SK-N-SH (cell line): ENCODE measurements around the gene ITFG1. TPM values are rescaled to one million over a fixed set of nuclear protein-coding genes. Genes with fewer than 3 reads are reported as not detected.
"Not testable (repeated sequence)": the region's sequence is repeated elsewhere in the genome, so short reads cannot be mapped to it uniquely, and the experiment has no call there.

Source experiments
- CTCF ChIA-PET: fragments of 300-600, 350-600 bp; formaldehyde crosslinking; extraction: SDS; loops from one replicate; lab custom pipeline; 2021; lab: Yijun Ruan, JAX
- POLR2A ChIA-PET: fragments of 350-600 bp; sonication (Branson Sonifier 250); formaldehyde crosslinking; extraction: SDS; loops from one replicate; lab custom pipeline; 2020; ENCODE audit warnings: antibody characterized with exemption, inconsistent platforms; lab: Yijun Ruan, JAX
- DNase-seq: peaks from one replicate; pipeline ENCODE4 v3.0.0; 2012
- H2AFZ ChIP-seq: fragments of 200-600 bp; sonication (generic); 2 replicates; pipeline ENCODE4 v1.8.1; 2016; ENCODE audit warnings: antibody characterized with exemption, mild to moderate bottlenecking, low read depth
- H3F3A ChIP-seq: fragments of 200-600 bp; sonication (generic); replicated peaks from 2 replicates; pipeline ENCODE3; 2016; ENCODE audit warnings: antibody characterized with exemption, mild to moderate bottlenecking; ENCODE audit not compliant: insufficient read depth
- H3K27ac ChIP-seq, 2 experiments: fragments of 200-500 bp in 1 of 2; fragments of 200-600 bp in 1 of 2; sonication (Bioruptor generic) in 1 of 2; sonication (generic), shearing (Covaris generic) in 1 of 2; 2 replicates each; pipeline versions ENCODE4 v1.5.1 to v1.6.1; 2014 to 2016; ENCODE audit warnings: low read depth in 2 of 2, inconsistent platforms in 1 of 2, low read length in 1 of 2, mild to moderate bottlenecking in 1 of 2, mixed read lengths in 1 of 2
- H3K27me3 ChIP-seq: fragments of 200-600 bp; sonication (generic), shearing (Covaris generic); 2 replicates; pipeline ENCODE4 v1.6.1; 2016; ENCODE audit warnings: mixed run types; ENCODE audit not compliant: insufficient read depth
- H3K36me3 ChIP-seq, 2 experiments: fragments of 200-500 bp in 1 of 2; fragments of 200-600 bp in 1 of 2; sonication (Bioruptor generic) in 1 of 2; sonication (generic) in 1 of 2; replicated peaks in 1 of 2; 2 replicates each; pipeline versions ENCODE3 to v1.5.1; 2014 to 2016; ENCODE audit warnings: low read length in 1 of 2, mild to moderate bottlenecking in 1 of 2; ENCODE audit not compliant: insufficient read depth in 2 of 2, control insufficient read depth in 1 of 2
- H3K4me1 ChIP-seq, 2 experiments: fragments of 200-500 bp in 1 of 2; fragments of 200-600 bp in 1 of 2; sonication (Bioruptor generic) in 1 of 2; sonication (generic), shearing (Covaris generic) in 1 of 2; 2 replicates each; pipeline versions ENCODE4 v1.5.1 to v1.6.1; 2014 to 2016; ENCODE audit warnings: low read depth in 1 of 2, low read length in 1 of 2, mixed run types in 1 of 2; ENCODE audit not compliant: insufficient read depth in 2 of 2, control insufficient read depth in 1 of 2
- H3K4me2 ChIP-seq: fragments of 200-600 bp; sonication (generic), shearing (Covaris generic); 2 replicates; pipeline ENCODE4 v1.6.1; 2017; ENCODE audit warnings: mixed run types
- H3K4me3 ChIP-seq, 2 experiments: fragments of 200-500 bp in 1 of 2; fragments of 200-600 bp in 1 of 2; sonication (Bioruptor generic) in 1 of 2; sonication (generic), shearing (Covaris generic) in 1 of 2; 2 replicates each; pipeline versions ENCODE4 v1.5.1 to v1.8.1; 2014 to 2016; ENCODE audit warnings: low read depth in 2 of 2, inconsistent platforms in 1 of 2, low read length in 1 of 2, mild to moderate bottlenecking in 1 of 2, mixed read lengths in 1 of 2, moderate library complexity in 1 of 2
- H3K79me2 ChIP-seq: fragments of 200-600 bp; sonication (generic); 2 replicates; pipeline ENCODE4 v1.8.1; 2017; ENCODE audit warnings: mild to moderate bottlenecking; ENCODE audit not compliant: insufficient read depth
- H3K9ac ChIP-seq: fragments of 200-600 bp; sonication (generic); 2 replicates; pipeline ENCODE4 v1.6.1; 2017; ENCODE audit warnings: mixed run types
- H3K9me2 ChIP-seq: fragments of 200-600 bp; sonication (generic); 2 replicates; pipeline ENCODE4 v1.6.1; 2017; ENCODE audit warnings: mixed run types
- H3K9me3 ChIP-seq: fragments of 200-600 bp; sonication (generic); 2 replicates; pipeline ENCODE4 v1.6.1; 2017; ENCODE audit warnings: mixed run types, mild to moderate bottlenecking, moderate library complexity
- H4K20me1 ChIP-seq: fragments of 200-600 bp; sonication (generic); 2 replicates; pipeline ENCODE4 v1.6.1; 2017; ENCODE audit warnings: mild to moderate bottlenecking, mixed run types; ENCODE audit not compliant: insufficient read depth
- EZH2phosphoT487 ChIP-seq: fragments of 200-600 bp; sonication (generic); IDR thresholded peaks from 2 replicates; pipeline ENCODE4 v1.6.1; 2017; ENCODE audit warnings: low read depth, mixed run types, mild to moderate bottlenecking, antibody characterized with exemption, moderate library complexity, borderline replicate concordance
- FOSL2 ChIP-seq: IDR thresholded peaks from 2 replicates; pipeline ENCODE4 v1.4.0; 2012; ENCODE audit warnings: low read depth, mild to moderate bottlenecking, moderate library complexity, borderline replicate concordance
- NFIC ChIP-seq: IDR thresholded peaks from 2 replicates; pipeline ENCODE4 v1.4.0; 2012; ENCODE audit warnings: borderline replicate concordance
- NRF1 ChIP-seq: IDR thresholded peaks from 2 replicates; pipeline ENCODE4 v1.6.1; 2012; ENCODE audit warnings: low read depth, mild to moderate bottlenecking, low read length
- RFX5 ChIP-seq: IDR thresholded peaks from 2 replicates; pipeline ENCODE4 v1.6.1; 2012; ENCODE audit warnings: mild to moderate bottlenecking, improper control_type of control experiment, low read length
- SMC3 ChIP-seq: IDR thresholded peaks from 2 replicates; pipeline ENCODE4 v1.6.1; 2012; ENCODE audit warnings: low read depth, low read length, improper control_type of control experiment
- WGBS: methylation state at CpG from one replicate; pipeline ENCODE4 v1.1.6; 2017; ENCODE audit warnings: low lambda C conversion rate; 5-methylcytosine and 5-hydroxymethylcytosine counted together
- polyA plus RNA-seq, 3 experiments: library from polyadenylated mRNA; depleted of rRNA; stranded (reverse); fragments of >200 nt; gene quantifications; 2 replicates each; pipeline ENCODE4 v1.2.3, GENCODE V29; 2012
- TF ChIP-seq, protein P1 (sequence below): IDR thresholded peaks from 2 replicates; pipeline ENCODE4; 2012
- TF ChIP-seq, protein P2 (sequence below): IDR thresholded peaks from 2 replicates; pipeline ENCODE4 v1.4.0; 2012; ENCODE audit warnings: low read depth, borderline replicate concordance
- TF ChIP-seq, protein P3 (sequence below): IDR thresholded peaks from 2 replicates; pipeline ENCODE4 v1.6.1; 2012; ENCODE audit warnings: mild to moderate bottlenecking, low read depth, low read length, moderate library complexity

Gene ITFG1
- polyA plus RNA-seq, 1 of the 3 experiments (the other 2 are of a cell fraction): 48.6 TPM

DNA sequence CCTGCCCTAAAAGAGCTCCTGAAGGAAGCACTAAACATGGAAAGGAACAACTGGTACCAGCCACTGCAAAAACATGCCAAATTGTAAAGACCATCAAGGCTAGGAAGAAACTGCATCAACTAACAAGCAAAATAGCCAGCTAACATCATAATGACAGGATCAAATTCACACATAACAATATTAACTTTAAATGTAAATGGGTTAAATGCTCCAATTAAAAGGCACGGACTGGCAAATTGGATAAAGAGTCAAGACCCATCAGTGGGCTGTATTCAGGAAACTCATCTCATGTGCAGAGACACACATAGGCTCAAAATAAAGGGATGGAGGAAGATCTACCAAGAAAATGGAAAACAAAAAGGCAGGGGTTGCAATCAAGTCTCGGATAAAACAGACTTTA, 136.6 kb downstream of the ITFG1 start:
- H3K36me3 ChIP-seq, CTCF ChIA-PET, H3K27me3 ChIP-seq, H3F3A ChIP-seq, H4K20me1 ChIP-seq, H3K4me2 ChIP-seq, H3K4me3 ChIP-seq, H3K4me1 ChIP-seq, H3K9me2 ChIP-seq, POLR2A ChIA-PET, DNase-seq, H3K79me2 ChIP-seq, H3K9me3 ChIP-seq, H3K9ac ChIP-seq, H3K27ac ChIP-seq, H2AFZ ChIP-seq: not testable (repeated sequence)
- 84% methylated on average over 2 of the region's 2 CpGs for WGBS

DNA sequence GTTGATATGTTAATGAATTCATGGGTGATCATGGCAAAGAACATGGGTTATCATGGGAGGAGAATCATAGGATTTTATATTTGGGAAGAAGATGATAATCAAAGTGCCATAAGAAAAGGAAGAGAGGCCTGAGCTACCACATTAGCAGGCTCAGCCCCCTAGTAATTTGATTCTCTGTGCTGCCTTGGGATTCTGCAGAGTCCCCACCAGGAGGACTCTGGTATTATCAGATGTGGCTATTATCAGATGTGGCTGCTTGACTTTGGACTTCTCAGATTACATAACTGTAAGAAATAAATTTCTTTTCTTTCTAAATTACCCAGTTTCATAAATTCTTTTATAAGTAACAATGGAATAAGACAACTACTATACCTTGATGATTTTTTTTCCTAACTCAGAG, 137.6 kb downstream of the ITFG1 start:
- Histone ChIP-seq H3K9me3 (peaks cover 4% of the 10 kb centered on the region; the same call in 1 of the 2 replicates), H3K4me1 (peaks cover 0 to 3% of the 10 kb centered on the region in 2 experiments; a peak in 2 of 4 replicates), H3K9ac (no peak overlapping the region), H4K20me1 (no peaks in the 10 kb centered on the region), H3K27ac (no peak overlapping the region), H3K4me3 (no peak overlapping the region; a peak in 1 of 4 replicates), H2AFZ (no peak overlapping the region), H3K27me3 (no peaks in the 10 kb centered on the region), H3K4me2 (no peak overlapping the region), H3K79me2 (0 out of 2 replicates have a peak, but pooled peaks cover 5% of the 10 kb centered on the region), H3K9me2 (no peaks in the 10 kb centered on the region), H3F3A (peaks cover 4% of the 10 kb centered on the region), H3K36me3 (peaks cover 0 to 6% of the 10 kb centered on the region in 2 experiments)
- CTCF ChIA-PET: no interaction called here
- POLR2A ChIA-PET: no interaction called here
- TF ChIP-seq SMC3: no peak
- TF ChIP-seq, protein P1, sequence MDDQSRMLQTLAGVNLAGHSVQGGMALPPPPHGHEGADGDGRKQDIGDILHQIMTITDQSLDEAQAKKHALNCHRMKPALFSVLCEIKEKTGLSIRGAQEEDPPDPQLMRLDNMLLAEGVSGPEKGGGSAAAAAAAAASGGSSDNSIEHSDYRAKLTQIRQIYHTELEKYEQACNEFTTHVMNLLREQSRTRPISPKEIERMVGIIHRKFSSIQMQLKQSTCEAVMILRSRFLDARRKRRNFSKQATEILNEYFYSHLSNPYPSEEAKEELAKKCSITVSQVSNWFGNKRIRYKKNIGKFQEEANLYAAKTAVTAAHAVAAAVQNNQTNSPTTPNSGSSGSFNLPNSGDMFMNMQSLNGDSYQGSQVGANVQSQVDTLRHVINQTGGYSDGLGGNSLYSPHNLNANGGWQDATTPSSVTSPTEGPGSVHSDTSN: no peak
- no peak for DNase-seq

DNA sequence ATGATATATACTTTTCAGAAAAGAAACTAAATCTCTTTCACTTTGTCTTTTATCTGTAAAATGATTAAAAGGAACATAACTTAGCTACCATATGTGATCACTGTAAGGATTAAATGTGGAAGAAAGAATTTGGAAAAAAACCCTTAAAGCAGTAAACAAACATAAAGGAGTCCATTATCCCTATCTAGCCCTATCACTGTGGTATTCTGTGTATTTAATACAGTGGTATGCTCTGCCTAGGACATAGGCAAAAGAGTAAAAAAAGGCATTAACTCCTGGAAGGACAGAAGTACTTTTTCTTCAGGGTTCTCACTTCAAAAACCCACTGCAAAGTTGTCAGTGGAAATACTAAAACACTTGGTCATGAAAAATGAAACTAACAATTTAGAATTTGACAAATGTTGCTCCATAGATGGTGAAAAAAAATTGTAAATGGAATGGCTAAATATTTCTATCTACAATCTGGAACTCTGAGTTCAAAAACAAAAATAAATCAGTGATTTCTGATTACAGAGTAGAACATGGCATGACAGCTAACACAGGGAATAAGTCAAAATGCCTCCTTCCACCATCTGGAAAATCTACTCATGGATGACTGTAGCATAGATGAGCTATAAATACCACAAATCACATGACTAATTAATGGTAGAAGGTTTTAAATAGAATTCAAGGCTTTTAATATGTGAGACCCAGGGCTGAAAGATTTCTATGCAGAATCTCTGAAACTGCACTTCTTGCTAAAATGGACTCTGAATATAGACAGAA, 140.1 kb downstream of the ITFG1 start:
- 0 out of 2 replicates have a peak, but pooled peaks cover 1% of the 10 kb centered on the region for H3K79me2 ChIP-seq
- no peak overlapping the region for H3K4me3 ChIP-seq
- ChIA-PET CTCF (no interaction called here), POLR2A (no interaction called here)
- H3K36me3 ChIP-seq: peaks cover 0 to 6% of the 10 kb centered on the region in 2 experiments
- H3K9me2 ChIP-seq: no peaks in the 10 kb centered on the region
- no peaks in the 10 kb centered on the region for H4K20me1 ChIP-seq
- H3K9ac ChIP-seq: no peak overlapping the region
- H3K27ac ChIP-seq: peak overlapping the region; percentile 11 to 13; a peak in 2 of 4 replicates
- H3F3A ChIP-seq: peaks cover 4% of the 10 kb centered on the region
- peak; percentile 3 for DNase-seq
- peaks cover 4% of the 10 kb centered on the region; the same call in 1 of the 2 replicates for H3K9me3 ChIP-seq
- H3K4me2 ChIP-seq: peak overlapping the region; percentile 7; the same call in 1 of the 2 replicates
- H3K4me1 ChIP-seq: peaks cover 0 to 3% of the 10 kb centered on the region in 2 experiments; a peak in 2 of 4 replicates
- no peaks in the 10 kb centered on the region for H3K27me3 ChIP-seq
- no peak overlapping the region for H2AFZ ChIP-seq
- TF ChIP-seq EZH2phosphoT487 (no peak), NFIC (no peak), NRF1 (no peak), FOSL2 (no peak), RFX5 (no peak)
- TF ChIP-seq, protein P2, sequence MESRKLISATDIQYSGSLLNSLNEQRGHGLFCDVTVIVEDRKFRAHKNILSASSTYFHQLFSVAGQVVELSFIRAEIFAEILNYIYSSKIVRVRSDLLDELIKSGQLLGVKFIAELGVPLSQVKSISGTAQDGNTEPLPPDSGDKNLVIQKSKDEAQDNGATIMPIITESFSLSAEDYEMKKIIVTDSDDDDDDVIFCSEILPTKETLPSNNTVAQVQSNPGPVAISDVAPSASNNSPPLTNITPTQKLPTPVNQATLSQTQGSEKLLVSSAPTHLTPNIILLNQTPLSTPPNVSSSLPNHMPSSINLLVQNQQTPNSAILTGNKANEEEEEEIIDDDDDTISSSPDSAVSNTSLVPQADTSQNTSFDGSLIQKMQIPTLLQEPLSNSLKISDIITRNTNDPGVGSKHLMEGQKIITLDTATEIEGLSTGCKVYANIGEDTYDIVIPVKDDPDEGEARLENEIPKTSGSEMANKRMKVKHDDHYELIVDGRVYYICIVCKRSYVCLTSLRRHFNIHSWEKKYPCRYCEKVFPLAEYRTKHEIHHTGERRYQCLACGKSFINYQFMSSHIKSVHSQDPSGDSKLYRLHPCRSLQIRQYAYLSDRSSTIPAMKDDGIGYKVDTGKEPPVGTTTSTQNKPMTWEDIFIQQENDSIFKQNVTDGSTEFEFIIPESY: no peak
- TF ChIP-seq, protein P1: no peak
- TF ChIP-seq, protein P3, sequence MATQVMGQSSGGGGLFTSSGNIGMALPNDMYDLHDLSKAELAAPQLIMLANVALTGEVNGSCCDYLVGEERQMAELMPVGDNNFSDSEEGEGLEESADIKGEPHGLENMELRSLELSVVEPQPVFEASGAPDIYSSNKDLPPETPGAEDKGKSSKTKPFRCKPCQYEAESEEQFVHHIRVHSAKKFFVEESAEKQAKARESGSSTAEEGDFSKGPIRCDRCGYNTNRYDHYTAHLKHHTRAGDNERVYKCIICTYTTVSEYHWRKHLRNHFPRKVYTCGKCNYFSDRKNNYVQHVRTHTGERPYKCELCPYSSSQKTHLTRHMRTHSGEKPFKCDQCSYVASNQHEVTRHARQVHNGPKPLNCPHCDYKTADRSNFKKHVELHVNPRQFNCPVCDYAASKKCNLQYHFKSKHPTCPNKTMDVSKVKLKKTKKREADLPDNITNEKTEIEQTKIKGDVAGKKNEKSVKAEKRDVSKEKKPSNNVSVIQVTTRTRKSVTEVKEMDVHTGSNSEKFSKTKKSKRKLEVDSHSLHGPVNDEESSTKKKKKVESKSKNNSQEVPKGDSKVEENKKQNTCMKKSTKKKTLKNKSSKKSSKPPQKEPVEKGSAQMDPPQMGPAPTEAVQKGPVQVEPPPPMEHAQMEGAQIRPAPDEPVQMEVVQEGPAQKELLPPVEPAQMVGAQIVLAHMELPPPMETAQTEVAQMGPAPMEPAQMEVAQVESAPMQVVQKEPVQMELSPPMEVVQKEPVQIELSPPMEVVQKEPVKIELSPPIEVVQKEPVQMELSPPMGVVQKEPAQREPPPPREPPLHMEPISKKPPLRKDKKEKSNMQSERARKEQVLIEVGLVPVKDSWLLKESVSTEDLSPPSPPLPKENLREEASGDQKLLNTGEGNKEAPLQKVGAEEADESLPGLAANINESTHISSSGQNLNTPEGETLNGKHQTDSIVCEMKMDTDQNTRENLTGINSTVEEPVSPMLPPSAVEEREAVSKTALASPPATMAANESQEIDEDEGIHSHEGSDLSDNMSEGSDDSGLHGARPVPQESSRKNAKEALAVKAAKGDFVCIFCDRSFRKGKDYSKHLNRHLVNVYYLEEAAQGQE: no peak
